ENCODE data around the gene SEMA7A.

DNA sequence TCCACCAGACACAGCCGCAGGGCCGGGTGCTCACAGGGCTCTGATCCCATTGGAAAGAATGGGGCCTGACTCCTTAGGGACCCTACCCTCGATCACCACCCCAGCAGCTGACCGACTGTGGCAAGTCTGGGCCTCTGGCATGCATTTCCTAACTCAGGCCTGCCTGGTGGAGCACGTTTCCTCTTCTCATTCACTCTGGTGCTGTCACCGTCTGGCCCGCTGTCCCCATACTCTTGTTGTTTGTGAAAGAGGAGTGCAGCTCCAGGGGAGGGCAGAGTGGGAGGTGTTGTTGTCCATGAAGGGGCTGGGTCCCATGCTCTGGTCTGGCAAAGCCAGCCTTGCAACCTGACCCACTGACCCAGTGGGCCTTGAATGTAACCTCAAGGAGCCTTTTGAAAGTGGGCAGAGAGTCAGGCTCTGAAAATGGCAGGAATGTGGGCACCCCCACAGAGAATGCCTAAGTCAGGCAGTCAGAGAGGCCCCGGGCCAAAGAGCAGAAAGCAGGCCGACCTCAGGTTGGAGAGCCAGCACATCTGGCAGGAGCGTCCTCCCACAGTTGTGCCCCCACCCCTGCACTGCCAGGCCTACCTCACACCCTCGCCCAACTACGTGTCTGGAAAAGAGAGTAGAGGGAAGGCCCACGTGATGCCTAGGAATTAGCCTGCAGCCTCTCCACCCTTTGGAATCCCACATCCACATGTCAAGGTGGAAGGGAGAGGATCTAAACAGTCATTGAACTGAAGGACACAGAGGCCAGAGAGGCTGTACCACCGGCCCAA, 10.9 kb downstream of the SEMA7A start:
- TF ChIP-seq, protein P1, sequence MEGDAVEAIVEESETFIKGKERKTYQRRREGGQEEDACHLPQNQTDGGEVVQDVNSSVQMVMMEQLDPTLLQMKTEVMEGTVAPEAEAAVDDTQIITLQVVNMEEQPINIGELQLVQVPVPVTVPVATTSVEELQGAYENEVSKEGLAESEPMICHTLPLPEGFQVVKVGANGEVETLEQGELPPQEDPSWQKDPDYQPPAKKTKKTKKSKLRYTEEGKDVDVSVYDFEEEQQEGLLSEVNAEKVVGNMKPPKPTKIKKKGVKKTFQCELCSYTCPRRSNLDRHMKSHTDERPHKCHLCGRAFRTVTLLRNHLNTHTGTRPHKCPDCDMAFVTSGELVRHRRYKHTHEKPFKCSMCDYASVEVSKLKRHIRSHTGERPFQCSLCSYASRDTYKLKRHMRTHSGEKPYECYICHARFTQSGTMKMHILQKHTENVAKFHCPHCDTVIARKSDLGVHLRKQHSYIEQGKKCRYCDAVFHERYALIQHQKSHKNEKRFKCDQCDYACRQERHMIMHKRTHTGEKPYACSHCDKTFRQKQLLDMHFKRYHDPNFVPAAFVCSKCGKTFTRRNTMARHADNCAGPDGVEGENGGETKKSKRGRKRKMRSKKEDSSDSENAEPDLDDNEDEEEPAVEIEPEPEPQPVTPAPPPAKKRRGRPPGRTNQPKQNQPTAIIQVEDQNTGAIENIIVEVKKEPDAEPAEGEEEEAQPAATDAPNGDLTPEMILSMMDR (conservative IDR thresholded peaks at IDR 0.05 in 1 of 2, IDR thresholded peaks at IDR 0.05 in 1 of 2; ENCODE audit: extremely low read depth in 1 of 2, insufficient read depth in 1 of 2, low read depth in 1 of 2, low read length in 2 of 2): no peak
- TF ChIP-seq EZH2 (IDR thresholded peaks at IDR 0.05; ENCODE audit: borderline replicate concordance, low read length): no peak
